RPMI7951 (cell line): ENCODE data around the gene NUB1. TPM values are rescaled to one million over a fixed set of nuclear protein-coding genes. Genes with fewer than 3 reads are reported as not detected.

ENCODE experiments used
- DNase-seq: peaks from one replicate; pipeline ENCODE4 v3.0.0-alpha.2; 2012; ENCODE audit warnings: low read depth
- total RNA-seq: library from RNA; depleted of rRNA; stranded (reverse); fragments of >200 nt; shearing (Covaris generic); gene quantifications from 2 replicates; pipeline ENCODE4 v1.2.3, GENCODE V29; 2014

Gene NUB1
- total RNA-seq, 1 experiment from 2014 or later = 54.4 TPM

- no peak for DNase-seq
Measured at GRCh38 chr7:151312831-151313809, 28.5 kb upstream of the NUB1 start.

- DNase-seq = peak; percentile 39
Measured at GRCh38 chr7:151313857-151314256, 27.8 kb upstream of the NUB1 start.

- no peak for DNase-seq
Measured at GRCh38 chr7:151314401-151314800, 27.2 kb upstream of the NUB1 start.

- DNase-seq = peak; percentile 57
Measured at GRCh38 chr7:151315038-151315655, 26.5 kb upstream of the NUB1 start.

- no peak for DNase-seq
Measured at GRCh38 chr7:151316896-151317295, 24.7 kb upstream of the NUB1 start.

GRCh38 chr7:151317936-151318335 is 23.7 kb upstream of the NUB1 start:
- DNase-seq = no peak

GRCh38 chr7:151319189-151319588 is 22.4 kb upstream of the NUB1 start:
- no peak for DNase-seq

- no peak for DNase-seq
Measured at GRCh38 chr7:151320263-151320845, 21.3 kb upstream of the NUB1 start.

- DNase-seq = no peak
Measured at GRCh38 chr7:151321341-151321740, 20.3 kb upstream of the NUB1 start.

- DNase-seq = no peak
Measured at GRCh38 chr7:151322906-151323305, 18.7 kb upstream of the NUB1 start.

GRCh38 chr7:151327022-151327421 is 14.6 kb upstream of the NUB1 start:
- DNase-seq = no peak

GRCh38 chr7:151327659-151328058 is 14.0 kb upstream of the NUB1 start:
- peak; percentile 82 for DNase-seq

GRCh38 chr7:151330181-151330580 is 11.4 kb upstream of the NUB1 start:
- no peak for DNase-seq

GRCh38 chr7:151330661-151331060 is 11.0 kb upstream of the NUB1 start:
- no peak for DNase-seq

- no peak for DNase-seq
Measured at GRCh38 chr7:151334628-151335027, 7.0 kb upstream of the NUB1 start.

GRCh38 chr7:151336027-151336708 is 5.4 kb upstream of the NUB1 start:
- DNase-seq = peak; percentile 37

GRCh38 chr7:151337346-151337745 is 4.3 kb upstream of the NUB1 start:
- no peak for DNase-seq

- no peak for DNase-seq
Measured at GRCh38 chr7:151338809-151339208, 2.8 kb upstream of the NUB1 start.

GRCh38 chr7:151339651-151340382 is 1.8 kb upstream of the NUB1 start:
- no peak for DNase-seq

- DNase-seq = no peak
Measured at GRCh38 chr7:151340794-151341356, 737 bp upstream of the NUB1 start.

- no peak for DNase-seq
Measured at GRCh38 chr7:151342102-151342646, 562 bp downstream of the NUB1 start.
